Naive thymus-derived CD4-positive, alpha-beta T cell (primary cell): ENCODE measurements around the gene SPEF1. TPM values are rescaled to one million over a fixed set of nuclear protein-coding genes. Genes with fewer than 3 reads are reported as not detected.

ENCODE experiments used
- ATAC-seq: fragments of 150-1000 bp; cut with Tn5 transposase; 2 replicates; pipeline ENCODE4 v1.10.0; 2021; ENCODE audit warnings: mild to moderate bottlenecking, moderate library complexity
- CTCF ChIA-PET: fragments of 350-600 bp; sonication (Branson Sonifier 250); formaldehyde crosslinking; loops from one replicate; lab custom pipeline; 2021; ENCODE audit warnings: antibody characterized with exemption; lab: Charles Lee
- POLR2A ChIA-PET: fragments of 350-600 bp; sonication (Branson Sonifier 250); formaldehyde crosslinking; loops from one replicate; lab custom pipeline; 2021; ENCODE audit warnings: antibody characterized with exemption, inconsistent platforms; lab: Charles Lee
- DNase-seq, 9 donors: peaks; one replicate each; pipeline versions ENCODE4 v3.0.0 to v3.0.0-alpha.2; 2020 to 2022; ENCODE audit warnings: mixed read lengths in 1 of 9
- H3K27ac ChIP-seq: one replicate; pipeline ENCODE4 v1.7.0; 2013; ENCODE audit warnings: mild to moderate bottlenecking, low read depth, low read length, moderate library complexity
- H3K27me3 ChIP-seq, 2 donors: one replicate each; pipeline ENCODE4 v1.7.0; 2013; ENCODE audit warnings: low read length in 2 of 2, mild to moderate bottlenecking in 2 of 2, moderate library complexity in 2 of 2; ENCODE audit not compliant: control insufficient read depth in 2 of 2, insufficient read depth in 2 of 2
- H3K36me3 ChIP-seq, 3 experiments: 1 replicate in 2 of 3; 2 replicates in 1 of 3; pipeline ENCODE4 v1.7.0; 2013; ENCODE audit warnings: low read length in 3 of 3, mild to moderate bottlenecking in 3 of 3, moderate library complexity in 1 of 3; ENCODE audit not compliant: insufficient read depth in 3 of 3, control insufficient read depth in 2 of 3
- H3K4me1 ChIP-seq, 2 donors: one replicate each; pipeline ENCODE4 v1.7.0; 2013; ENCODE audit warnings: low read length in 2 of 2, mild to moderate bottlenecking in 2 of 2, moderate library complexity in 1 of 2; ENCODE audit not compliant: control insufficient read depth in 2 of 2, insufficient read depth in 2 of 2
- H3K4me3 ChIP-seq: 2 replicates; pipeline ENCODE4 v1.7.0; 2013; ENCODE audit warnings: mild to moderate bottlenecking, low read length
- H3K9me3 ChIP-seq, 3 experiments: 1 replicate in 2 of 3; 2 replicates in 1 of 3; pipeline ENCODE4 v1.7.0; 2013; ENCODE audit warnings: low read length in 3 of 3; ENCODE audit not compliant: control insufficient read depth in 2 of 3
- H3K27ac Mint-ChIP-seq, 9 donors: one replicate each; pipeline ENCODE4 v1.8.0; 2020 to 2022; ENCODE audit warnings: mixed read lengths in 9 of 9, mild to moderate bottlenecking in 8 of 9, moderate library complexity in 5 of 9, inconsistent platforms in 2 of 9
- H3K27me3 Mint-ChIP-seq, 5 donors: one replicate each; pipeline ENCODE4 v1.8.0; 2021 to 2022; ENCODE audit warnings: mixed read lengths in 5 of 5, mild to moderate bottlenecking in 1 of 5
- H3K36me3 Mint-ChIP-seq, 5 donors: one replicate each; pipeline ENCODE4 v1.8.0; 2020 to 2022; ENCODE audit warnings: mixed read lengths in 5 of 5, mild to moderate bottlenecking in 3 of 5, inconsistent platforms in 1 of 5
- H3K4me1 Mint-ChIP-seq, 7 donors: one replicate each; pipeline ENCODE4 v1.8.0; 2020 to 2022; ENCODE audit warnings: mixed read lengths in 7 of 7, mild to moderate bottlenecking in 3 of 7, inconsistent platforms in 1 of 7
- H3K4me3 Mint-ChIP-seq, 10 donors: one replicate each; pipeline ENCODE4 v1.8.0; 2020 to 2022; ENCODE audit warnings: mild to moderate bottlenecking in 10 of 10, mixed read lengths in 10 of 10, moderate library complexity in 6 of 10, inconsistent platforms in 2 of 10
- H3K9me3 Mint-ChIP-seq, 11 donors: one replicate each; pipeline ENCODE4 v1.8.0; 2020 to 2022; ENCODE audit warnings: mixed read lengths in 11 of 11, mild to moderate bottlenecking in 4 of 11, inconsistent platforms in 1 of 11, moderate library complexity in 1 of 11
- intact Hi-C, 2 donors: fragments of 100-400 bp; cut with micrococcal nuclease; formaldehyde crosslinking; loops; one replicate each; pipeline ENCODE4 v1.15.1; 2023
- polyA plus RNA-seq, 2 donors: library from polyadenylated mRNA; unstranded; fragments of 300-500 nt; fragmentation: Illumina TruSeq; gene quantifications; one replicate each; pipeline ENCODE4 v1.2.3, GENCODE V29; 2021
- total RNA-seq, 6 experiments: library from RNA in 5 of 6; stranded (reverse) in 5 of 6; gene quantifications; 1 replicate in 5 of 6; 2 replicates in 1 of 6; pipeline ENCODE4 v1.2.3 and lab custom pipeline; 2021 to 2026

Gene SPEF1
- total and polyA plus RNA-seq, 7 experiments from 2014 or later: 0.24 to 0.32 (median 0.29) TPM; not detected in 4

GRCh38 chr20:3777716-3778629 lies 3.3 kb downstream of the SPEF1 start:
- no peak overlapping the region for H3K27ac Mint-ChIP-seq
- no peaks in the 10 kb centered on the region for H3K9me3 ChIP-seq
- ChIA-PET CTCF (interaction anchor here (0.6 to 1.5 kb wide), 4 partner anchors 10 to 78 kb away, joined by 3 to 7 read pairs (median 3); partner anchors contain the start of gene ADISSP), POLR2A (interaction anchor here (0.6 to 3.1 kb wide), 9 partner anchors 9 to 230 kb away, joined by 3 to 21 read pairs (median 4); partner anchors contain the start of genes ADISSP, AP5S1, CDC25B and CENPB)
- H3K4me1 ChIP-seq: peaks cover 4 to 10% of the 10 kb centered on the region in 2 donors
- ATAC-seq: peak; percentile 79
- peak in 2 of 9 donors; percentile 23 to 59 for DNase-seq
- no peaks in the 10 kb centered on the region for H3K36me3 ChIP-seq
- peaks cover 0 to 1% (median 0%) of the 10 kb centered on the region in 11 donors for H3K9me3 Mint-ChIP-seq
- H3K4me3 ChIP-seq: peak overlapping the region; percentile 59
- no peaks in the 10 kb centered on the region for H3K27me3 ChIP-seq
- intact Hi-C loops: loop anchor here (1.0 kb wide), 1 partner anchor 10 kb away; no protein-coding TSS in a partner anchor
- H3K36me3 Mint-ChIP-seq: peaks cover 0 to 6% (median 0%) of the 10 kb centered on the region in 5 donors
- peaks cover 0 to 29% (median 0%) of the 10 kb centered on the region in 5 donors for H3K27me3 Mint-ChIP-seq
- peaks cover 12 to 35% (median 30%) of the 10 kb centered on the region in 7 donors for H3K4me1 Mint-ChIP-seq
- peak overlapping the region; percentile 26 for H3K27ac ChIP-seq
- H3K4me3 Mint-ChIP-seq: peak overlapping the region; percentile 60 to 87 (median 80)

- Mint-ChIP-seq H3K9me3 (peaks cover 0 to 1% (median 0%) of the 10 kb centered on the region in 11 donors), H3K4me3 (peak overlapping the region; percentile 60 to 87 (median 80))
- POLR2A ChIA-PET: interaction anchor here (0.6 to 3.1 kb wide), 5 partner anchors 9 to 230 kb away, joined by 3 to 21 read pairs (median 3); partner anchors contain the start of genes ADISSP and CDC25B
Measured at GRCh38 chr20:3777381-3777715, 3.9 kb downstream of the SPEF1 start.

GRCh38 chr20:3775457-3776108 lies 5.7 kb downstream of the SPEF1 start:
- H3K4me3 Mint-ChIP-seq: peak overlapping the region in 2 of 10 donors; percentile 49 to 65
- H3K4me1 ChIP-seq: peaks cover 0 to 6% of the 10 kb centered on the region in 2 donors
- peaks cover 0 to 15% (median 13%) of the 10 kb centered on the region in 7 donors for H3K4me1 Mint-ChIP-seq
- intact Hi-C loops: no loop called here
- CTCF ChIA-PET: interaction anchor here (0.6 to 0.7 kb wide), 2 partner anchors 25 to 545 kb away, joined by 3 read pairs; no protein-coding TSS in a partner anchor
- ATAC-seq: no peak
- peaks cover 0 to 32% (median 0%) of the 10 kb centered on the region in 5 donors for H3K27me3 Mint-ChIP-seq
- H3K36me3 Mint-ChIP-seq: peaks cover 0 to 6% (median 0%) of the 10 kb centered on the region in 5 donors
- H3K9me3 ChIP-seq: no peaks in the 10 kb centered on the region
- peaks cover 0 to 2% (median 0%) of the 10 kb centered on the region in 11 donors for H3K9me3 Mint-ChIP-seq
- no peaks in the 10 kb centered on the region for H3K27me3 ChIP-seq
- no peak overlapping the region for H3K4me3 ChIP-seq
- H3K27ac ChIP-seq: no peak overlapping the region
- DNase-seq: no peak
- no peaks in the 10 kb centered on the region for H3K36me3 ChIP-seq
- POLR2A ChIA-PET: interaction anchor here (0.9 kb wide), 1 partner anchor 8 kb away, joined by 3 read pairs; the partner anchor contains the start of gene ADISSP
- peak overlapping the region in 1 of 9 donors; percentile 65 for H3K27ac Mint-ChIP-seq

More at GRCh38 chr20:3777381-3777715, 3.9 kb downstream of the SPEF1 start:
- no peaks in the 10 kb centered on the region for H3K27me3 ChIP-seq
- ATAC-seq: peak; percentile 52
- H3K36me3 ChIP-seq: no peaks in the 10 kb centered on the region
- intact Hi-C loops: loop anchor here (1.0 kb wide), 1 partner anchor 9 kb away; no protein-coding TSS in a partner anchor
- H3K9me3 ChIP-seq: no peaks in the 10 kb centered on the region
- peak overlapping the region; percentile 26 for H3K27ac ChIP-seq
- CTCF ChIA-PET: no interaction called here
- peak in 2 of 9 donors; percentile 14 to 28 for DNase-seq
- Mint-ChIP-seq H3K27me3 (peaks cover 0 to 29% (median 0%) of the 10 kb centered on the region in 5 donors), H3K36me3 (peaks cover 0 to 6% (median 0%) of the 10 kb centered on the region in 5 donors), H3K27ac (peak overlapping the region in 4 of 9 donors; percentile 10 to 80 (median 41)), H3K4me1 (peaks cover 9 to 30% (median 27%) of the 10 kb centered on the region in 7 donors)
- peak overlapping the region; percentile 59 for H3K4me3 ChIP-seq
- H3K4me1 ChIP-seq: peaks cover 4 to 10% of the 10 kb centered on the region in 2 donors

GRCh38 chr20:3771552-3772058 lies 9.6 kb downstream of the SPEF1 start:
- ATAC-seq (no peak), DNase-seq (no peak)
- Mint-ChIP-seq H3K4me3 (no peak overlapping the region), H3K36me3 (no peaks in the 10 kb centered on the region), H3K27ac (peak overlapping the region in 1 of 9 donors; percentile 38), H3K4me1 (peaks cover 0 to 21% (median 14%) of the 10 kb centered on the region in 7 donors), H3K27me3 (peaks cover 0 to 6% (median 0%) of the 10 kb centered on the region in 5 donors), H3K9me3 (peaks cover 0 to 2% (median 0%) of the 10 kb centered on the region in 11 donors)
- Histone ChIP-seq H3K27ac (no peak overlapping the region), H3K9me3 (no peaks in the 10 kb centered on the region), H3K36me3 (no peaks in the 10 kb centered on the region), H3K4me1 (peaks cover 6 to 10% of the 10 kb centered on the region in 2 donors), H3K4me3 (no peak overlapping the region), H3K27me3 (no peaks in the 10 kb centered on the region)
- intact Hi-C loops: no loop called here
- ChIA-PET CTCF (no interaction called here), POLR2A (interaction anchor here (1.4 kb wide), 1 partner anchor 10 kb away, joined by 4 read pairs; the partner anchor contains the start of gene SPEF1)

- Histone ChIP-seq H3K9me3 (no peaks in the 10 kb centered on the region), H3K36me3 (no peaks in the 10 kb centered on the region), H3K4me1 (peaks cover 6 to 13% of the 10 kb centered on the region in 2 donors), H3K27ac (peak overlapping the region; percentile 100), H3K27me3 (no peaks in the 10 kb centered on the region), H3K4me3 (peak overlapping the region; percentile 96)
- Mint-ChIP-seq H3K27ac (peak overlapping the region; percentile 89 to 98 (median 94)), H3K27me3 (peaks cover 0 to 6% (median 0%) of the 10 kb centered on the region in 5 donors), H3K36me3 (no peaks in the 10 kb centered on the region), H3K9me3 (peaks cover 0 to 2% (median 0%) of the 10 kb centered on the region in 11 donors), H3K4me1 (peaks cover 11 to 29% (median 21%) of the 10 kb centered on the region in 7 donors), H3K4me3 (peak overlapping the region; percentile 78 to 94 (median 90))
- peak; percentile 72 for ATAC-seq
- ChIA-PET CTCF (interaction anchor here (0.6 to 4.0 kb wide), 14 partner anchors 9 to 317 kb away, joined by 3 to 24 read pairs (median 4); partner anchors contain the start of gene CENPB), POLR2A (interaction anchor here (0.6 to 2.8 kb wide), 17 partner anchors 9 to 289 kb away, joined by 3 to 43 read pairs (median 8); partner anchors contain the start of genes AP5S1, CDC25B, CENPB and SPEF1)
- peak; percentile 69 to 92 (median 86) for DNase-seq
- intact Hi-C loops: loop anchor here (1.0 to 10.0 kb wide), 16 partner anchors 9 to 1356 kb away; partner anchors contain the start of genes CENPB (in 2 of the 2), PANK2 (in 2 of the 2), AP5S1 (in 1 of the 2) and CDC25B (in 1 of the 2)
Measured at GRCh38 chr20:3768342-3769130, 12.7 kb downstream of the SPEF1 start.
